HL-60 (cell line): ENCODE measurements around the gene CNST.
"Not testable (repeated sequence)": the region's sequence is repeated elsewhere in the genome, so short reads cannot be mapped to it uniquely, and the experiment has no call there.

Source experiments
- DNase-seq, 2 experiments: peaks; one replicate each; pipeline ENCODE4 v3.0.0-alpha.2; 2010 to 2020; ENCODE audit warnings: low read depth in 1 of 2, low spot score in 1 of 2
- H3K27ac ChIP-seq: fragments of 250-450 bp; sonication (Bioruptor Pico); replicated peaks from 2 replicates; pipeline ENCODE4 v1.5.1; 2020; ENCODE audit warnings: mild to moderate bottlenecking, moderate library complexity
- H3K27me3 ChIP-seq: fragments of 250-450 bp; sonication (Bioruptor Pico); 2 replicates; pipeline ENCODE4 v1.5.1; 2021; ENCODE audit warnings: mild to moderate bottlenecking, moderate library complexity; ENCODE audit not compliant: insufficient read depth, poor library complexity, severe bottlenecking
- H3K4me3 ChIP-seq: replicated peaks from 2 replicates; pipeline ENCODE4 v1.5.1; 2011; ENCODE audit warnings: mild to moderate bottlenecking, control low read depth, low read length; ENCODE audit not compliant: insufficient read depth
- CTCF ChIP-seq: IDR thresholded peaks from one replicate; pipeline ENCODE4 v1.5.1; 2011; ENCODE audit warnings: low read length, control low read depth, inconsistent platforms; ENCODE audit not compliant: insufficient read depth
- GABPA ChIP-seq: IDR thresholded peaks from 2 replicates; pipeline ENCODE4 v1.6.1; 2012; ENCODE audit warnings: low read depth
- POLR2AphosphoS5 ChIP-seq: IDR thresholded peaks from 2 replicates; pipeline ENCODE4 v1.6.1; 2012; ENCODE audit warnings: low read depth
- REST ChIP-seq: IDR thresholded peaks from 2 replicates; pipeline ENCODE4 v1.6.1; 2012; ENCODE audit warnings: low read depth; ENCODE audit not compliant: insufficient replicate concordance
- SPI1 ChIP-seq: IDR thresholded peaks from 2 replicates; pipeline ENCODE4 v1.6.1; 2012; ENCODE audit warnings: low read depth, mild to moderate bottlenecking, borderline replicate concordance

The CNST gene

GRCh38 chr1:246587032-246587431 lies 20.8 kb downstream of the CNST start:
- no peak for DNase-seq
- H3K4me3 ChIP-seq, result no peak overlapping the region
- TF ChIP-seq CTCF (no peak), SPI1 (no peak), POLR2AphosphoS5 (no peak), REST (no peak), GABPA (no peak)
- no peaks in the 10 kb centered on the region for H3K27me3 ChIP-seq
- H3K27ac ChIP-seq, result no peak overlapping the region

GRCh38 chr1:246587606-246588005 lies 21.4 kb downstream of the CNST start:
- TF ChIP-seq POLR2AphosphoS5, result no peak
- TF ChIP-seq GABPA, result no peak
- TF ChIP-seq CTCF, result no peak
- TF ChIP-seq SPI1, result no peak
- no peak for TF ChIP-seq REST
- peak in 1 of 2 experiments; percentile 59 for DNase-seq
- no peaks in the 10 kb centered on the region for H3K27me3 ChIP-seq
- no peak overlapping the region for H3K4me3 ChIP-seq
- no peak overlapping the region for H3K27ac ChIP-seq

GRCh38 chr1:246588159-246588721 lies 22.0 kb downstream of the CNST start:
- TF ChIP-seq REST, result no peak
- TF ChIP-seq CTCF, result no peak
- peak; percentile 52; the same call in 1 of the 2 replicates for TF ChIP-seq SPI1
- no peak for DNase-seq

GRCh38 chr1:246589919-246590318 lies 23.7 kb downstream of the CNST start:
- not testable (repeated sequence) for H3K4me3 ChIP-seq, H3K27me3 ChIP-seq, H3K27ac ChIP-seq

More at GRCh38 chr1:246588159-246588721, 22.0 kb downstream of the CNST start:
- no peak overlapping the region for H3K27ac ChIP-seq
- no peak overlapping the region for H3K4me3 ChIP-seq
- no peaks in the 10 kb centered on the region for H3K27me3 ChIP-seq

More at GRCh38 chr1:246589919-246590318, 23.7 kb downstream of the CNST start:
- DNase-seq, result not testable (repeated sequence)
